Limb (tissue), 2 donors: Measurements from ENCODE around the gene ZFHX3.

Experiments
- DNase-seq, 2 donors: peaks; one replicate each; pipeline ENCODE4 v3.0.0-alpha.2; 2016; ENCODE audit errors: extremely low spot score in 2 of 2

The ZFHX3 gene

GRCh38 chr16:72829846-72830775, 217.8 kb downstream of the ZFHX3 start:
- no peak for DNase-seq

- DNase-seq, result no peak
These were observed 220.1 kb downstream of the ZFHX3 start for GRCh38 chr16:72827866-72828265.

GRCh38 chr16:72825912-72826621, 221.9 kb downstream of the ZFHX3 start:
- no peak for DNase-seq

- no peak for DNase-seq
These were observed 223.2 kb downstream of the ZFHX3 start for GRCh38 chr16:72824761-72825160.

GRCh38 chr16:72824027-72824426, 223.9 kb downstream of the ZFHX3 start:
- DNase-seq, result no peak

- DNase-seq, result no peak
These were observed 226.6 kb downstream of the ZFHX3 start for GRCh38 chr16:72821185-72821950.

- DNase-seq, result no peak
These were observed 228.6 kb downstream of the ZFHX3 start for GRCh38 chr16:72819345-72819744.

GRCh38 chr16:72818236-72818845, 229.6 kb downstream of the ZFHX3 start:
- peak in 1 of 2 donors; percentile 31 for DNase-seq

GRCh38 chr16:72815348-72816318, 232.3 kb downstream of the ZFHX3 start:
- no peak for DNase-seq

- no peak for DNase-seq
These were observed 233.7 kb downstream of the ZFHX3 start for GRCh38 chr16:72814226-72814625.

GRCh38 chr16:72812672-72813071, 235.3 kb downstream of the ZFHX3 start:
- DNase-seq, result no peak

- DNase-seq, result no peak
These were observed 236.1 kb downstream of the ZFHX3 start for GRCh38 chr16:72811876-72812275.

GRCh38 chr16:72811188-72811720, 236.7 kb downstream of the ZFHX3 start:
- DNase-seq, result no peak

GRCh38 chr16:72810480-72810879, 237.4 kb downstream of the ZFHX3 start:
- DNase-seq, result no peak

- DNase-seq, result no peak
These were observed 238.5 kb downstream of the ZFHX3 start for GRCh38 chr16:72809446-72809845.

GRCh38 chr16:72808754-72809153, 239.2 kb downstream of the ZFHX3 start:
- DNase-seq, result no peak

- DNase-seq, result no peak
These were observed 240.7 kb downstream of the ZFHX3 start for GRCh38 chr16:72807245-72807644.

GRCh38 chr16:72805486-72805885, 242.4 kb downstream of the ZFHX3 start:
- DNase-seq, result no peak

- DNase-seq, result no peak
These were observed 247.3 kb downstream of the ZFHX3 start for GRCh38 chr16:72800524-72801161.
